Activated T-helper 1 cell treated with anti-CD3 and anti-CD28 coated beads, Interleukin-2, amount 50 U/mL, for 16 hours (primary cell): ENCODE measurements around the gene ZNF260.
A peak's percentile ranks its signal among the peaks of the same experiment; 100 is the strongest.
"Not testable (repeated sequence)": the region's sequence is repeated elsewhere in the genome, so short reads cannot be mapped to it uniquely, and the experiment has no call there.

Experiments
- DNase-seq, 2 donors: peaks; one replicate each; pipeline ENCODE4 v3.0.0-alpha.2; 2020; ENCODE audit warnings: low read depth in 1 of 2, low spot score in 1 of 2

ZNF260 gene

DNA sequence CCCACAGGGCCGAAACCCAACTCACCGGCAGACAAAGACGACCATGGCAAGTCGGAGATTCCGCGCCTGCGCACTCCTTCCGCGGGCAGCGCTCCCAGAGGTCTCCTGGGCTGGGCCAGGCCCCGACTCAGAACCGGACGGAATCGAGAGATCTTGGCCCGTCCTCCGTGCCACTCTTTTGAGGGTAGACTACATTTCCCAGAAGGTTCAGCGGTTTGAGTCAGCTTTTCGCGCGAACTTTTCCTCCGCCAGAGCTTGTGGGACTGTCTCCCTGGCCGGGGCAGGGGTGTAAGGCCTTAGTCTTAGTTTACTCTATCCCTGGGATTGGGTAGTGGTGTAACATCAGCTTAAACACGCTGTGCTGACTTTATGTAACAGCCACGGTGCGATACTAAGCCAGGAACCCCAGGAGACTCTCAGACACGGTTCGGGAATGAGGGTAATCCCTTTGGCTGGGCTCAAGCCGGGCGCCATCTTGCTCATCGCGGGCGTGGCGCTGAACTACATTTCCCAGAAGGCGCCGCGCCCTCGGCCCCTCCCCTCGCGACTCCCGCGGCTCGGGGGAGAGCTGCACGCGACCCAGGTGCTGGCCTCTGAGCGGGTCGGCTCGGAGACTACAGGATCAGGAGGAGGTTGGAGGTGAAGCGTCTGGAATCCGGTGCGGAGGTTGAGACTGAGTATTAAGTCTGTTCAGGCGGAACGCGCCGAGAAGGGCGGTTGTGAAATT is at the start of gene ZNF260:
Gene ZNF260, minus strand, starts transcription at position 78 of the 727 bp plus-strand sequence. CDS start 13,033 bp downstream, outside the sequence.
- DNase-seq = peak; percentile 74 to 89

DNA sequence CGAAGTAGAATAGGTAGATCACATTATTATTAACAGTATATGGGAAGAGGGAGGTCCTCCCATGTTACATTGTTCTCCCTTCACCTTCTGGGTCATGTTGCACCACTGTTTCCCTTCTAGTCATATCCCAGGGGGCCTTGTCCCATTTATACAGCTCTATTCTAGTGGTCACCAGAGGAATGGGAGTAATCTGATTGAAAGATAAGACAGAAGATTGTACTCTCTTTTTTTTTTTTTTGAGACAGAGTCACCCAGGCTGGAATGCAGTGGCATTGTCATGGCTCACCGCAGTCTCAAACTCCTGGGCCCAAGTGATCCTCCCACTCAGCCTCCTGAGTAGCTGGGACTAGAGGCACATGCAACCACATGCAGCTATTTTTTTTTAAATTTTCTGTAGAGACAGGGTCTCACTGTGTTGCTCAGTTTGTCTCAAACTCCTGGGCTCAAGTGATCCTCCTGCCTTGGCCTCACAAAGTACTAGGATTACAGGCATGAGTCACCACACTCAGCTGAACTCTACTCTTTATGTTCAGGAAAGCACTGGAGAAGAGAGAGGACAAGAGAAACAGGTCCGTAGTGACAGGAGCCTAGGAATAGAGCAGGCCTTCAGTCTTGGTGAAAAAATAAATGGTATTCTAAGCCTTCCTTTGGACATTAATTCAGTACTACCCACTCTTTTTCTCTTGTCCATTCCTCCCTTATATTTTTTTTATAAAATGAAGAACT is 49.4 kb upstream of the ZNF260 start:
- no peak for DNase-seq

DNA sequence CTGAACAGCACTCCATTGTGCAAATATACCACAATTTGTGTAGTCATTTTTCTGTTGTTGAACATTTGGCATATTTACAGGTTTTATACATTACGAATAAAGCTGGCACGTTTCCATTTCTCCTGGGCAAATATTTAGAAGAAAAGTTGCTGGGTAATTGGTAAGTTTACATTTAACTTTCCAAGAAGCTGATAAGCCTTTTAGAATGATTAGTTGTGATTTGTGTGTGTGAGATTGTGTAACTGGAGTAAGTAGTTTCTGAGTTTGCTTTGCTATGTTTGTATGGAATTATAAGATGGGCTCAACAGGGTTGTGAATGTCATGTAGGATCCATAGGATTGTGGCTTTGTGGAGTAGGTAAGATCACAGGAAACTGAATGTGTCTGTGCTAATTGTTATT is 46.7 kb upstream of the ZNF260 start:
- DNase-seq = no peak

DNA sequence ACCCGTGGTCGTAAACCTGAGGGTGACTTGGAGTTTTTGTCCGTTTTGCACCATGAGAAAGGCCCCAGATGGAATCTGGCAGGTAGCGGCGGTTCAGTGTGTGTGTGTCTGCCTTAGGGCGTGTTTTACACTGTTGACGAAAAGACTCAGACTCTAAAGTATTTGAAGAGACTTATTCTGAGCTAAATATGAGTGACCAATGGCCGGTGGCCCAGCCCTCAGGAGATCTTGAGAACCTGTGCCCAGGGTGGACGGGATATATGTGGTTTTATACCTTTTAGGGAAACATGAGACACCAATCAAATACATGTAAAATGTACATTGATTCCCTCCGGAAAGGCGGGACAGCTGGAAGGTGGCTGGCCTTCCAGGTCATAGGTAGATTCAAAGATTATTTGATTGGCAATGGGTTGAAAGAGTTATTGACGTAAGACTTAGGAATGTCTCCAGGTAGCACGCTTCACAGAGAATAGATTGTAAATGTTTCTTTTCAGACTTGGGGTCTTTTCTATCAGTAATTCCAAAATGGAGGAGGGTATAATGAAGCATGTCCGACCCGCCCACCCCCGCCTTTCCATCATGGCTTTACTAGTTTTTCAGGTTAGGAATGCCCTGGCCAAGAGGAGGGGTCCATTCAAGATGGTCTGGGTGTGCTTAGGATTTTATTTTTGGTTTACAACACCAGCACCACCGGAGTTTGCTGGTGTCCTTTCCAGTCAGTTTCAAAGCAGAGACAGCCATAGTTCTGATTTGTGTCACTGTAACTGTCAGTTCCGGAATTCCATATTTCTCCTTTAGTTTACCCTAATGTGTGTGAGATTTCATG is 46.0 kb upstream of the ZNF260 start:
- no peak for DNase-seq

DNA sequence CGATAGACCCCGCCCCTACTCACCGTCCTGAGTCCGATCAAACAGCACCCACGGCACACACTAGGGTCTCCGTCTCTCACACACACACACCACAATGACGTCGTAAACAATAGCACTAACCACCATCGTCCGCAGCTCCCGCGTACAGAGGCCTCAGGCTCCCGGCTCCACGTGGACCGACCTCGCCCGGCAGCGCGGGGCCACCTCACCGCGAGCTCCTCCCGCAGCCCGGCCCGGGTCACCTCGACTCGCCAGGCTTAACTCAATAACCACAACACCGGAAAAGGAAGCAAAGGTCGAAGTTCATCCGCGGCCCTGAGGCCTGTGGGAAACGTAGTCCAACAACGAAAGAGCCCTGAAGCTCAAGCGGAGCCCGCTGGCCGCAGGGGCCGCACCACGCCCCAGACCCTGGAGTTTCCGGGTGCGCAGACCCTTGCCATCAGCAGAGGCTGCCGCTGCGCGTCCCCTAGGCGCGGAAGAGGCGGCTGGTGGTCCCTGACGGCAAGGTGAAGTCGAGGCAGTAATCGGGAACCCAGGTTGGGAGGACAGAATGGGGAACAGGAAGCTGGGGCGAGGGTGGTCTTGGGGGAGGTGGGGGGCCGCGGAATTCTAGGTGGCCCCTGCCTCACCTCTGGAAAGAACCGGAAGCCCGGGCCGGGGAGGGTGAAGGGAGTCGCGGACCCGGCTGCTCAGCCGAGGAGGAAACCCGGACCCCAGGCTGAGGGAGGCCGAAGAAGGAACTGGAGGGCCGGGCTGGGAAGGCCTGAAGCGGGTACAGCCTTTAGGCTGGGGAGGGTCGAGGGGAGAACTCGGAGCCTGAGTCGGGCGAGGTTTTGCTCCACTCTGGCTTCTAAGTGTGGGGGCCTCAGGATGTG is 45.2 kb upstream of the ZNF260 start, which contains the start of gene ZNF529:
Gene ZNF529, minus strand, starts transcription at position 273 of the 875 bp plus-strand sequence. CDS start 946 bp downstream, outside the sequence.
- peak; percentile 62 to 76 for DNase-seq

DNA sequence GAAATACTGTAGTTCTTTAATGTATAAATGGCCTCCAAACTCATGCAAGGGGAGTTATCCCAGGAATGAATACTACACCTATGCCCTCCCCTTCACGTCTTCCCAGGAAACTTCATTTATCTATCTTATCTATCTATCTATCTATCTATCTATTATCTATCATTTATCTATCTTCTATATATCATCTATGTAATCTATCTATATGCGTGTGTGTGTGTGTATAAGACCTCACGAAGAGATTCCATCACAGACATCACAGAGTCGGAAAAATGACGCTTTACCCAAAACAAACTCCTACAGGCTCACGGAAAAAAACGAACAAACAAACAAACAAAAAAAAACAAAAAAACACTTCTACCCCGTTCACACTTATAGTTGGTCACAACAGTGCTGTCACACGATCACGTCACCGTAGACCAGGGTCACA is 44.5 kb upstream of the ZNF260 start:
- no peak for DNase-seq

DNA sequence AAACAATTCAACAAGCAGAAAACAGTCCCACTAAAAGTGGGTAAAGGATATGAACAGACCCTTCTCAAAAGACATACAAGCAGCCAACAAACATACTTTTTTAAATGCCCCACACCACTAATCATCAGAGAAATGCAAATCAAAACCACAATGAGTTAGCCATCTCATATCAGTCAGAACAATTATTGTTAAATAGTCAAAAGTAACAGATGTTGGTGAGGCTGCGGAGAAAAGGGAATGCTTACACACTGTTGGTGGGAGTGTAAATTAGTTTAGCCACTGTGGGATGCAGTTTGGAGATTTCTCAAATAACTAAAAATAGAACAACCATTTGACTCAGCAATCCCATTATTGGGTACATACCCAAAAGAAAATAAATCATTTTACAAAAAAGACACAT is 36.3 kb upstream of the ZNF260 start:
- DNase-seq = no peak

DNA sequence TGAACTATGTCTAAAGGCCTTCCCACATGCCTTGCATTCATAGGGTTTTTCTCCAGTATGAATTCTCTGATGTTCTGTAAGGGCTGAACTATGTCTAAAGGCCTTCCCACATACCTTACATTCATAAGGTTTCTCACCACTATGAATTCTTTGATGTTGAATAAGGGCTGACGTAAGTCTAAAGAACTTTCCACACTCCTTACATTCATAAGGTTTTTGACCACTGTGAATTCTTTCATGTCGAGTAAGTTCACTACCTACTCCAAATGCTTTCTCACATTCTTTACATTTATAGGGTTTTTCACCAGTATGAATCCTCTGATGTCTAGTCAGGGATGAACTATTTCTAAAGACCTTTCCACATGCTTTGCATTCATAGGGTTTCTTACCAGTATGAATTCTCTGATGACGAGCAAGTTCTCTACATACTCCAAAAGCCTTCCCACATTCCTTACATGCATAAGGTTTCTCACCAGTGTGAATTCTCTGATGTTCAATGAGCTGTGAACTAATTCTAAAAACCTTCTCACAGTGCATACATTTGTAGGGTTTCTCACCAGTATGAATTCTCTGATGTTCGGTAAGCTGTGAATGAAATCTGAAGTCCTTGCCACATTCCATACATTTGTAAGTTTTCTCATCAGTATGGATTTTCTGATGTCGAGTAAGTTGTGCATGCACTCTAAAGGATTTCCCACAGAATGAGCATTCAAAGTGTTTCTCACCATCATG is 19.1 kb upstream of the ZNF260 start:
- DNase-seq = no peak

DNA sequence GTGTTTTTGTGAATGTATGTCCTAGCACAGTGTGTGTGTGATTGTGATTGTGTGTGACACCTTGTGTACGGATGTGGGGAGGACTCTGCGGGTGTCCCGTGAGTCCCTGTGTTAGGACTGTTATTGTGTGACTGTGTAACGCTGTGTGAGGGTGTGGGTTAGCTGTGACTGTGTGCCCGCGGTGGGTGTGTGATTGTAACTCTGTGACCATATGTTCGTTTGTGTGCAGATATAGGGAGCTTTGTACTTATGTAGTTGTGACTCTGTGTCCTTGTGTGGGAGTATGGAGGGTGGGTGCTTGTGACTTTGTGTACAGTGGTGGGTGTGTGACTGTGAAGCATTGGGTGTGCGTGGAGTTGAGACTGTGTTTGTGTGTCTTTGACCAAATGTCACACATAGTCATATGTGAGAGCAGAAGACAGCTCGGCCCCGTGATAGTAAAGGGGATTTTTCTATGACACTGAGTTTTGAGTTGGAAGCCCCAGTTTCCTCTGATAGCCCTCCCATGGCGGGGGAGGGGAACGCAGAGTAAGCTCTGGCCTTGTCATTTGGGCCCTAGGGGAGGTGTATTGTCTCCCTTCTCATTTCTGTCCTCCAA is 949 bp upstream of the ZNF260 start:
- no peak for DNase-seq

DNA sequence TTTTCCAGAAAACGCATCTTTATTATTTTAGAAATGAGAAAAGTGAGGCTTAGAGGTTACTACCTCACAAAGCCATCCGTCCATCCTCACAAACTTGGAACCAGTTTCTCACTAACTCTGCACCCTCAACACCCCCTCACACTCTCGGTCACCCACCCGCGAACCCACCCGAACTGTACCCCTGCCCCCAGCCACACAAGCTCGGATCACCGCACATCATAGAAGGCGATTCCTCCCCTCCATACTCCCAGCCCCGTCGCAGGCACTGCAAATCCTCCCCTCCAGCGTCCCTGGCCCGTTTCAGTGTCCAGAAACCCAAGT is 238 bp downstream of the ZNF260 start:
- DNase-seq = no peak

DNA sequence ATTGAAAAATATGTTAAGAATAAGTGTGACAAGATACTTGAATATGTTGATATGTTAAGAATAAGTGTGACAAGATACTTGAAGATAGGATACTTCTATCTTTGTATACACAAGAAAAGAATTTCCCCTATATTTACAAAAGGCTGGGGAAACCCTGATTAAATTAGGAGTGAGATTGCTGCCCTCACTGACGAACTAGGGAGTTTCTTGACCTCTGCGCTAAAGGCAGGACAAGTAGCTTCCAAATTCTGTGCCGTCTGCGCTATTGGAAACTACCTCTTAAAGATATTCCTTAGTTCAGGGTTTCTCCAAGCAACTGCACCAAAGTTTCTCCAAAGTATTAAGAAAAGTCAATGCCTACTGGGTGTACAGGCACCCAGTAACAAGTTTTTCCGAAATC is 730 bp downstream of the ZNF260 start:
- no peak for DNase-seq

DNA sequence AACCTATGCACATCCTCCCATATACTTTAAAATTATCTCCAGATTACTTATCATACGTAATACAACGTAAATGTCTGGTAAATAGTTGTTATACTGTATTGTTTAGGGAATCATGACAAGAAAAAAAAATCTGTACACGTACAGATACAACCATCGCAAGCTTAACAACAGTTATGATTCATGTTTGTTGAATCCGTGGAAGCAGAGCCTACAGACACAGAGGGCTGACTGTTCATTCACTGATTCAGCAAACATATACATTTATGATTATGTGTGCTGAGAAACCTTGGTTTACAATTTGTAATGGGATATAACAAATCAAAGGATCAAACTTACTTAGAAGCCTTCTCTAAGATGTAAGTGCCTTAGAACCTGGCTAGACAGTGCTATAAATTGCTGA is 1.5 kb downstream of the ZNF260 start:
- no peak for DNase-seq

DNA sequence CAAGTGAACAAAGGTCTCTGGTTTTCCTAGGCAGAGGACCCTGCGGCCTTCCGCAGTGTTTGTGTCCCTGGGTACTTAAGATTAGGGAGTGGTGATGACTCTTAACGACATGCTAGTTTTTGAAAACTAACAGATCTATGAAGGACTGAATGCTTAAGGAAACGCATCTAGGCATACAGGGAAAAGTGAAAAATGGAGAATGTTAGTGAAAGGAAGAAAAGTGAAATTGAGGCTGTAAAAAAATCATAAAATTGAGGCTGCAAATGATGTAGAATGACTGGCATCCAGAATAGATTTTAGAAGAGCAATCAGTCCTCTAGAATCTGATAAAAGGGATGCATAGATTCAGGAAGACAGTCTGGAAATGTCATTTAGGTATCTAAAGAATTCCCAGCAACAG is 3.5 kb downstream of the ZNF260 start:
- DNase-seq = no peak

DNA sequence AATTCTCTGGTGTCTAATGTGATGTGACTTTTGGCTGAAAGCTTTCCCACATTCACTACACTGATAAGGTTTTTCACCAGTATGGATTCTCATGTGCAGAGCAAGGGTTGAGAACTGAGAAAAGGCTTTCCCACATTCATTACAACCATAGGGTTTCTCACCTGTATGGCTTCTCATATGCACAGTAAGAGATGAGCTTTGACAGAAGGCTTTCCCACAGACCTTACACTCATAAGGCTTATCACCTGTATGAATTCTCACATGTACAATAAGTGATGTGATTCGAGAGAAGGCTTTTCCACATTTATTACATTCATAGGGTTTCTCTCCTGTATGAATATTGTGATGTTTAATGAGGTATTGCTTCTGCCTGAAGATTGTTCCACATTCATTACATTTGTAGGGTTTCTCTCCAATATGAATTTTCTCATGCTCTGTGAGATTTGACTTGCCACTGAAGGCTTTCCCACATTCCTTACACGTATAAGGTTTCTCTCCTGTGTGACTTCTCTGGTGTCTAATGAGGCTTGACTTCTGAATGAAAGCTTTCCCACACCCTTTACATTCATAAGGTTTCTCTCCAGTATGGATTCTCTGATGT is 14.0 kb downstream of the ZNF260 start:
- DNase-seq = no peak

DNA sequence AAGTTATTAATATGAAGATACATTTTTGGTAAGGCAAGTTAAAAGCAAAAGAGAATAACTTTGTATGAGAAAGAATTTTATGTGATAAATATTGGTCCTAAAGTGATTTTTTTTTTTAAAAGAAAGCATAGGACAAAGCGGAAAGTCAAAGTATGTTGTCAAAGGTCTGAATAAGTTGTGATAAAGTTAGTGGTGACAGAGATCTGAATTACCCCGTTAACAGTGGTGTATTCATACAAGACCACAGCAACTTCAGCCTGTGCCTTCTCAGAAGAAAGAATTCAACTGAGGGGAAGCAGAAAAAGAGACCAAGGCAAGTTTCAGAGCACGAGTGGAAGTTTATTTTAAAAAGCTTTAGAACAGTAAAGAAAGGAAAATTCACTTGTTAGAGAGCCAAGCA is 19.7 kb downstream of the ZNF260 start:
- DNase-seq = no peak

DNA sequence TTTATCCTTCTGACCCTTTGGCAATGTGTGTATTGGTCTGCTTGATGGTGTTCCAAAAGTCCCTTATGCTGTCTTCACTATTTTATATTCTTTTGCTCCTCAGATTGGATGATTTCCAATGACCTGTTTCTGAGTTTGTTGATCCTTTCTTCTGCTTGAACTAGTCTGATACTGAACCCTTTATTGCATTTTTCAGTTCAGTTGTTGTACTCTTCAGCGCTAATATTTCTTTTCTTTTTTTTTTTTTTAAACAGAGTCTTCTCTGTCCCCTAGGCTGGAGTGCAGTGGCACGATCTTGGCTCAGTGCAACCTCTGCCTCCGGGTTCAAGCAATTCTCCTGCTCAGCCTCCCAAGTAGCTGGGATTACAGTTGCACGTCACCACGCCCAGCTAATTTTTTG is 26.1 kb downstream of the ZNF260 start:
- DNase-seq = no peak

DNA sequence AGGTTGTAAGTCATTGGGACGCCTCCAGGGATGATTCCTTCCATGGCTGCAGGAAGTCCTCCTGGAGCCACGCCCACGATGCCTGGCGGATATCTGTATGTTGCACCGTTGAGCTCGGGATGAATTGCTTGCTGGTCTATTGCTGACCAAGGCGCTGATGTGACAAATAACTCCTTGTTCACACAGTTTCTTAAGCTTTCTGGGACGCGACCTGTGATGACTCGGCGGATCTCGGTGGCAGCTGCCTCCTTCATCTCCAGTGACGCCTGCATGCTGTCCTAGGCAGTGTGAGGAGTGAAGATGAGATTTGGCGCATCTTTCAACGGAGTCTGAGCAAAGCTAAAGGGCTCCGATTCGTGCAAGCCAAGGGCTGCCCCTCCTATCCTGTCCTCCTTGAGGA is 31.1 kb downstream of the ZNF260 start:
- no peak for DNase-seq

DNA sequence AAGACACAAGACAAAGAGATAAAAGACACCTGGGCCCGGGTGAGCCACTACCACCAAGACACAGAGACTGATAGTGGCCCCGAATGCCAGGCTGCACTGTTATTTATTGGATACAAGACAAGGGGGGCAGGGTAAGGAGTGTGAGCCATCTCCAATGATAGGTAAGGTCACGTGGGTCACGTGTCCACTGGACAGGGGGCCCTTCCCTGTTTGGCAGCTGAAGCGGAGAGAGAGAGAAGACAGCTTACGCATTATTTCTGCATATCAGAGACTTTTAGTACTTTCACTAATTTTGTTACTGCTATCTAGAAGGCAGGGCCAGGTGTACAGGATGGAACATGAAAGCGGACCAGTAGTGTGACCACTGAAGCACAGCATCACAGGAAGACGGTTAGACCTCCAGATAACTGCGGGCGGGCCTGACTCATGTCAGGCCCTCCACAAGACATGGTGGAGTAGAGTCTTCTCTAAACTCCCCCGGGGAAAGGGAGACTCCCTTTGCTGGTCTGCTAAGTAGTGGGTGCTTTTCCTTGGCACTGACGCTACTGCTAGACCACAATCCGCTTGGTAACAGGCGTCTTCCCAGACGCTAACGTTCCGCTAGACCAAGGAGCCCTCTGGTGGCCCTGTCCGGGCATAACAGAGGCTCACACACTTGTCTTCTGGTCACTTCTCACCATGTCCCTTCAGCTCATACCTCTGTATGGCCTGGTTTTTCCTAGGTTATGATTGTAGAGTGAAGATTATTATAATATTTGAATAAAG is 35.2 kb downstream of the ZNF260 start:
- not testable (repeated sequence) for DNase-seq

DNA sequence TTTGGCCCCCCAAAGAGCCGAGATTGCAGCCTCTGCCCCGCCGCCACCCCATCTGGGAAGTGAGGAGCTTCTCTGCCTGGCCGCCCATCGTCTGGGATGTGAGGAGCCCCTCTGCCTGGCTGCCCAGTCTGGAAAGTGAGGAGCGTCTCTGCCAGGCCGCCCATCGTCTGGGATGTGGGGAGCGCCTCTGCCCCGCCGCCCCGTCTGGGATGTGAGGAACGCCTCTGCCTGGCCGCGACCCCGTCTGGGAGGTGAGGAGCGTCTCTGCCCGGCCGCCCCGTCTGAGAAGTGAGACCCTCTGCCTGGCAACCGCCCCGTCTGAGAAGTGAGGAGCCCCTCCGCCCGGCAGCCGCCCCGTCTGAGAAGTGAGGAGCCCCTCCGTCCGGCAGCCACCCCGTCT is 37.2 kb downstream of the ZNF260 start:
- DNase-seq = not testable (repeated sequence)
